ENCODE data around the gene ADARB2.
"Not testable (repeated sequence)": the region's sequence is repeated elsewhere in the genome, so short reads cannot be mapped to it uniquely, and the experiment has no call there.

ADARB2 gene

GRCh38 chr10:1166828-1167275, 570.5 kb downstream of the ADARB2 start:
- DNase-seq (ENCODE audit: low read depth in 2 of 3, low spot score in 2 of 3): no peak

- DNase-seq (ENCODE audit: low read depth in 2 of 3, low spot score in 2 of 3): no peak
Measured at GRCh38 chr10:1166101-1166827, 571.1 kb downstream of the ADARB2 start.

- DNase-seq (ENCODE audit: low read depth in 2 of 3, low spot score in 2 of 3): no peak
Measured at GRCh38 chr10:1163831-1164230, 573.5 kb downstream of the ADARB2 start.

- DNase-seq (ENCODE audit: low read depth in 2 of 3, low spot score in 2 of 3): no peak
Measured at GRCh38 chr10:1163204-1163660, 574.1 kb downstream of the ADARB2 start.

- no peak for DNase-seq (ENCODE audit: low read depth in 2 of 3, low spot score in 2 of 3)
Measured at GRCh38 chr10:1162481-1163203, 574.7 kb downstream of the ADARB2 start.

- DNase-seq (ENCODE audit: low read depth in 2 of 3, low spot score in 2 of 3): not testable (repeated sequence)
Measured at GRCh38 chr10:1161315-1161673, 576.0 kb downstream of the ADARB2 start.

- no peak for DNase-seq (ENCODE audit: low read depth in 2 of 3, low spot score in 2 of 3)
Measured at GRCh38 chr10:1160561-1161314, 576.6 kb downstream of the ADARB2 start.

GRCh38 chr10:1159131-1160061, 577.9 kb downstream of the ADARB2 start:
- no peak for DNase-seq (ENCODE audit: low read depth in 2 of 3, low spot score in 2 of 3)

- not testable (repeated sequence) for DNase-seq (ENCODE audit: low read depth in 2 of 3, low spot score in 2 of 3)
Measured at GRCh38 chr10:1158536-1158935, 578.8 kb downstream of the ADARB2 start.

GRCh38 chr10:1158066-1158465, 579.3 kb downstream of the ADARB2 start:
- DNase-seq (ENCODE audit: low read depth in 2 of 3, low spot score in 2 of 3): no peak

- DNase-seq (ENCODE audit: low read depth in 2 of 3, low spot score in 2 of 3): no peak
Measured at GRCh38 chr10:1157615-1157933, 579.8 kb downstream of the ADARB2 start.

GRCh38 chr10:1156921-1157614, 580.3 kb downstream of the ADARB2 start:
- DNase-seq (ENCODE audit: low read depth in 2 of 3, low spot score in 2 of 3): no peak

- DNase-seq (ENCODE audit: low read depth in 2 of 3, low spot score in 2 of 3): no peak
Measured at GRCh38 chr10:1156616-1156886, 580.8 kb downstream of the ADARB2 start.

GRCh38 chr10:1155791-1156615, 581.3 kb downstream of the ADARB2 start:
- DNase-seq (ENCODE audit: low read depth in 2 of 3, low spot score in 2 of 3): no peak

GRCh38 chr10:1154531-1155295, 582.6 kb downstream of the ADARB2 start:
- DNase-seq (ENCODE audit: low read depth in 2 of 3, low spot score in 2 of 3): no peak

- DNase-seq (ENCODE audit: low read depth in 2 of 3, low spot score in 2 of 3): no peak
Measured at GRCh38 chr10:1153805-1154351, 583.4 kb downstream of the ADARB2 start.

GRCh38 chr10:1153251-1153763, 584.0 kb downstream of the ADARB2 start:
- no peak for DNase-seq (ENCODE audit: low read depth in 2 of 3, low spot score in 2 of 3)
